GM12878 (cell line): ENCODE results near the gene MYO1E. TPM values are rescaled to one million over a fixed set of nuclear protein-coding genes. Genes with fewer than 3 reads are reported as not detected.

Experiments
- ATAC-seq: fragments of 200-7000 bp; cut with Tn5 transposase; 3 replicates; pipeline ENCODE4 v1.9.1; 2020; ENCODE audit warnings: mild to moderate bottlenecking, moderate library complexity
- BruUV-seq: library from RNA; stranded (reverse); fragments of 400-500 nt; replicated peaks from 2 replicates; lab custom pipeline; 2021; lab: Mats Ljungman, UMichigan
- CTCF ChIA-PET: fragments of 300-600 bp; sonication (Branson Sonifier 250); formaldehyde crosslinking; extraction: SDS; loops from one replicate; lab custom pipeline; 2021; ENCODE audit warnings: inconsistent platforms; lab: Yijun Ruan, JAX
- POLR2A ChIA-PET: fragments of 350-600 bp; formaldehyde crosslinking; extraction: SDS; loops from one replicate; lab custom pipeline; 2021; ENCODE audit warnings: inconsistent platforms; lab: Charles Lee
- RAD21 ChIA-PET: fragments of 300-600 bp; sonication (Branson Sonifier 250); formaldehyde crosslinking; loops from one replicate; lab custom pipeline; 2023; ENCODE audit warnings: antibody characterized with exemption; ENCODE audit not compliant: unreplicated experiment; lab: Charles Lee
- SMC1A ChIA-PET: fragments of 300-600 bp; sonication (Branson Sonifier 250); formaldehyde crosslinking; loops from one replicate; lab custom pipeline; 2023; ENCODE audit not compliant: unreplicated experiment, uncharacterized antibody; lab: Charles Lee
- DNase-seq: peaks from one replicate; pipeline ENCODE4 v3.0.0-alpha.2; 2011; ENCODE audit warnings: low read depth, low spot score
- FAIRE-seq: peaks from 3 replicates; lab custom pipeline; 2011; peaks lifted over from hg19 to GRCh38; lab: Jason Lieb, UNC
- H2AFZ ChIP-seq: 2 replicates; pipeline ENCODE4 v1.6.0; 2011; ENCODE audit warnings: low read depth, low read length, control low read depth; ENCODE audit not compliant: control insufficient read depth
- H3K27ac ChIP-seq: 2 replicates; pipeline ENCODE4 v1.5.1; 2011; ENCODE audit warnings: control low read depth; ENCODE audit not compliant: control insufficient read depth, insufficient read depth
- H3K27me3 ChIP-seq, 2 experiments: replicated peaks in 1 of 2; 2 replicates each; pipeline versions ENCODE4 v1.6.0 to v1.6.1; 2011; ENCODE audit warnings: low read length in 1 of 2; ENCODE audit not compliant: control insufficient read depth in 2 of 2, insufficient read depth in 2 of 2
- H3K36me3 ChIP-seq, 2 experiments: 2 replicates each; pipeline ENCODE4 v1.5.1; 2011; ENCODE audit warnings: low read length in 1 of 2; ENCODE audit not compliant: control insufficient read depth in 2 of 2, insufficient read depth in 2 of 2
- H3K4me1 ChIP-seq: 2 replicates; pipeline ENCODE4 v1.6.1; 2011; ENCODE audit warnings: mild to moderate bottlenecking, low read length, moderate library complexity, mixed read lengths; ENCODE audit not compliant: control insufficient read depth, insufficient read depth
- H3K4me2 ChIP-seq: 2 replicates; pipeline ENCODE4 v1.6.0; 2011; ENCODE audit warnings: control low read depth; ENCODE audit not compliant: control insufficient read depth, insufficient read depth
- H3K4me3 ChIP-seq: fragments of 200-600 bp; sonication (generic); 2 replicates; pipeline ENCODE4 v1.5.1; 2016
- H3K79me2 ChIP-seq: 2 replicates; pipeline ENCODE4 v1.6.0; 2011; ENCODE audit warnings: low read length; ENCODE audit not compliant: control insufficient read depth, insufficient read depth
- H3K9ac ChIP-seq: 2 replicates; pipeline ENCODE4 v1.8.0; 2011; ENCODE audit warnings: low read length, control low read depth, mixed read lengths; ENCODE audit not compliant: control insufficient read depth, insufficient read depth
- H3K9me3 ChIP-seq: replicated peaks from 3 replicates; pipeline ENCODE4 v1.5.1; 2011; ENCODE audit warnings: mild to moderate bottlenecking, low read length; ENCODE audit not compliant: control insufficient read depth, insufficient read depth
- H4K20me1 ChIP-seq: 2 replicates; pipeline ENCODE4 v1.6.0; 2011; ENCODE audit not compliant: control insufficient read depth, insufficient read depth
- BCL11A ChIP-seq: IDR thresholded peaks from 2 replicates; pipeline ENCODE4 v1.6.1; 2011; ENCODE audit warnings: low read depth, low read length
- CEBPB ChIP-seq, 2 experiments: fragments of 150-350 bp in 1 of 2; IDR thresholded peaks; 2 replicates each; pipeline ENCODE4 v1.6.1; 2012 to 2014; ENCODE audit warnings: low read depth in 2 of 2, low read length in 2 of 2, borderline replicate concordance in 1 of 2, inconsistent platforms in 1 of 2
- CREB1 ChIP-seq: IDR thresholded peaks from 2 replicates; pipeline ENCODE4 v1.6.1; 2012; ENCODE audit warnings: low read depth, mild to moderate bottlenecking, inconsistent platforms
- FOS ChIP-seq: IDR thresholded peaks from 3 replicates; pipeline ENCODE4 v1.6.1; 2011; ENCODE audit warnings: borderline replicate concordance; ENCODE audit not compliant: insufficient read length; ENCODE audit errors: extremely low read depth
- IKZF1 ChIP-seq: fragments of 450-650 bp; conservative IDR thresholded peaks from 2 replicates; pipeline ENCODE4 v1.6.1; 2017; ENCODE audit warnings: antibody characterized with exemption, mild to moderate bottlenecking
- MAX ChIP-seq: IDR thresholded peaks from 2 replicates; pipeline ENCODE4 v1.6.1; 2012; ENCODE audit warnings: low read depth, low read length, improper control_type of control experiment
- MEF2A ChIP-seq: IDR thresholded peaks from 2 replicates; pipeline ENCODE4 v1.6.1; 2011; ENCODE audit warnings: low read depth, mild to moderate bottlenecking, low read length, moderate library complexity; ENCODE audit not compliant: insufficient read depth
- MTA3 ChIP-seq: IDR thresholded peaks from 2 replicates; pipeline ENCODE4 v1.6.1; 2012; ENCODE audit warnings: low read length, inconsistent platforms, borderline replicate concordance
- MXI1 ChIP-seq: fragments of 150-350 bp; IDR thresholded peaks from 2 replicates; pipeline ENCODE4 v1.6.1; 2011; ENCODE audit warnings: low read depth, mild to moderate bottlenecking, inconsistent platforms, low read length, improper control_type of control experiment
- NFYA ChIP-seq: IDR thresholded peaks from 2 replicates; pipeline ENCODE4 v1.6.1; 2011; ENCODE audit warnings: low read depth, mild to moderate bottlenecking, low read length, improper control_type of control experiment, borderline replicate concordance
- NR2C2 ChIP-seq: IDR thresholded peaks from 2 replicates; pipeline ENCODE4 v1.6.1; 2011; ENCODE audit warnings: borderline replicate concordance, low read depth; ENCODE audit not compliant: control insufficient read depth, insufficient read length
- REST ChIP-seq: IDR thresholded peaks from 2 replicates; pipeline ENCODE4 v1.6.1; 2012; ENCODE audit warnings: mild to moderate bottlenecking, low read depth, low read length
- SRF ChIP-seq, 2 experiments: IDR thresholded peaks; 2 replicates each; pipeline ENCODE4 v1.6.1; 2011; ENCODE audit warnings: low read depth in 2 of 2, low read length in 2 of 2, mild to moderate bottlenecking in 1 of 2, moderate library complexity in 1 of 2
- STAT1 ChIP-seq: fragments of 450-650 bp; conservative IDR thresholded peaks from 2 replicates; pipeline ENCODE4 v1.6.1; 2014; ENCODE audit warnings: antibody characterized with exemption, mild to moderate bottlenecking
- TCF3 ChIP-seq: IDR thresholded peaks from 2 replicates; pipeline ENCODE4 v1.6.1; 2012; ENCODE audit warnings: low read depth, mild to moderate bottlenecking, low read length, borderline replicate concordance; ENCODE audit not compliant: insufficient read depth
- ZBTB11 ChIP-seq: fragments of 450-650 bp; formaldehyde crosslinking; IDR thresholded peaks from 2 replicates; pipeline ENCODE4 v1.5.0; 2022; ENCODE audit warnings: mild to moderate bottlenecking, missing genetic modification characterization
- ZZZ3 ChIP-seq: IDR thresholded peaks from 2 replicates; pipeline ENCODE4 v1.6.1; 2011; ENCODE audit warnings: low read depth; ENCODE audit not compliant: control insufficient read depth, insufficient read length
- WGBS: methylation state at CpG from one replicate; pipeline ENCODE4 v1.1.6; 2016; ENCODE audit warnings: low lambda C conversion rate; ENCODE audit not compliant: insufficient replicate concordance, insufficient coverage; ENCODE audit errors: missing lambda C conversion rate; 5-methylcytosine and 5-hydroxymethylcytosine counted together
- in situ Hi-C: fragments of 300-500 bp; cut with MboI; formaldehyde crosslinking; loops from 9 replicates; pipeline ENCODE4 v1.14.3; 2018; ENCODE audit warnings: mixed read lengths
- intact Hi-C: fragments of 100-400 bp; cut with micrococcal nuclease; formaldehyde crosslinking; loops from one replicate; pipeline ENCODE4 v1.14.2; 2022; ENCODE audit not compliant: unreplicated experiment
- polyA plus RNA-seq, 11 experiments: library from polyadenylated mRNA; depleted of rRNA in 4 of 11; unstranded in 6 of 11; stranded (reverse) in 5 of 11; fragments of >200 nt; fragmentation: Nextera tagmentation in 4 of 11; fragmentation: Illumina TruSeq in 1 of 11; extraction: Ambion mirVana in 4 of 11; extraction: Trizol in 1 of 11; gene quantifications; 1 replicate in 1 of 11; 2 replicates in 10 of 11; pipeline versions ENCODE4 v1.2.1 to v1.2.3, GENCODE V29; 2011 to 2016; ENCODE audit warnings: inconsistent platforms in 2 of 11, missing spikeins in 2 of 11, low read depth in 1 of 11
- total RNA-seq, 4 experiments: library from RNA; depleted of rRNA in 3 of 4; stranded (reverse); fragments of >200 nt in 3 of 4; fragmentation: Illumina TruSeq in 1 of 4; extraction: Trizol in 1 of 4; gene quantifications; 2 replicates each; pipeline versions ENCODE4 v1.2.1 to v1.2.3, GENCODE V29; 2013 to 2021

The MYO1E gene
- total and polyA plus RNA-seq, 10 of the 15 experiments (the other 5 are each of a cell fraction or from before 2014, with no cell fraction given) = 10.3 to 266 (median 64.9) TPM

- in situ Hi-C loops (no loop called here), intact Hi-C loops (no loop called here)
- Histone ChIP-seq H3K27ac (peak overlapping the region; percentile 27; the same call in 1 of the 2 replicates), H3K9me3 (peaks cover 6% of the 10 kb centered on the region), H4K20me1 (no peaks in the 10 kb centered on the region), H3K9ac (no peak overlapping the region), H3K36me3 (peaks cover 0 to 8% of the 10 kb centered on the region in 2 experiments; a peak in 1 of 4 replicates), H3K27me3 (no peaks in the 10 kb centered on the region), H3K79me2 (peaks cover 95% of the 10 kb centered on the region), H3K4me3 (no peak overlapping the region), H3K4me1 (peaks cover 63% of the 10 kb centered on the region), H2AFZ (no peak overlapping the region), H3K4me2 (peak overlapping the region; percentile 8; the same call in 1 of the 2 replicates)
- ChIA-PET POLR2A (interaction anchor here (1.0 kb wide), 1 partner anchor 17 kb away, joined by 4 read pairs; no protein-coding TSS in a partner anchor), RAD21 (interaction anchor here (0.6 to 1.7 kb wide), 5 partner anchors 14 to 96 kb away, joined by 3 to 5 read pairs (median 4); no protein-coding TSS in a partner anchor), CTCF (interaction anchor here (0.9 to 1.5 kb wide), 3 partner anchors 9 to 70 kb away, joined by 3 to 4 read pairs (median 3); no protein-coding TSS in a partner anchor), SMC1A (interaction anchor here (0.9 to 5.4 kb wide), 4 partner anchors 12 to 95 kb away, joined by 3 to 46 read pairs (median 4); no protein-coding TSS in a partner anchor)
- BruUV-seq = no TSS peak
- no peak for FAIRE-seq
- ATAC-seq = 0 out of 3 replicates have a peak, but pooled peaks have one; percentile 11
- DNase-seq = no peak
- 94% methylated on average over 1 of the region's 1 CpG for WGBS
- TF ChIP-seq MAX (no peak), FOS (no peak), REST (no peak), CREB1 (no peak), BCL11A (no peak), MTA3 (no peak), ZZZ3 (no peak), CEBPB (IDR thresholded peaks at IDR 0.05; ENCODE audit: borderline replicate concordance in 1 of 2, low read depth in 2 of 2, low read length in 2 of 2) (no peak), NR2C2 (no peak), TCF3 (no peak), SRF (IDR thresholded peaks at IDR 0.05; ENCODE audit: low read depth in 2 of 2, low read length in 2 of 2) (no peak), MEF2A (no peak), IKZF1 (no peak), ZBTB11 (CRISPR knock-in tag) (no peak), MXI1 (no peak), NFYA (no peak), STAT1 (no peak)
These were observed 55.5 kb downstream of the MYO1E start for GRCh38 chr15:59317211-59317610.
